Dedifferentiated amniotic fluid mesenchymal stem cell (primary cell): ENCODE data around the gene PRKCSH.
"Not testable (repeated sequence)": the region's sequence is repeated elsewhere in the genome, so short reads cannot be mapped to it uniquely, and the experiment has no call there.

ENCODE experiments used
- DNase-seq: peaks from one replicate; pipeline ENCODE4 v3.0.0-alpha.2; 2016; ENCODE audit errors: extremely low spot score

Gene PRKCSH

DNA sequence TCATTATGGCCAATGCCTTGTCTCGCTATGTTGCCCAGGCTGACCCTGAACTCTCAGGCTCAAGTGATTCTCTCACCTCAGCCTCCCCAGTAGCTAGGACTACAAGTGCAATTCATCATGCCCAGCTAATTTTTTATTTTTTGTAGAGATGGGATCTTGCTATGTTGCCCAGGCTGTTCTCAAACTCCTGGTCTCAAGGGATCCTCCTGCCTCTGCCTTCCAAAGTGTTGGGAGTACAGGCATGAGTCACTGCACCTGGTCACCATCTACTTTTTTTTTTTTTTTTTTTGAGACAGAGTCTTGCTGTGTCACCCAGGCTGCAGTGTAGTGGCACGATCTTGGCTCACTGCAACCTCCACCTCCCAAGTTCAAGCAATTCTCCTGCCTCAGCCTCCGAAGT, 39.9 kb downstream of the PRKCSH start:
- DNase-seq = not testable (repeated sequence)

DNA sequence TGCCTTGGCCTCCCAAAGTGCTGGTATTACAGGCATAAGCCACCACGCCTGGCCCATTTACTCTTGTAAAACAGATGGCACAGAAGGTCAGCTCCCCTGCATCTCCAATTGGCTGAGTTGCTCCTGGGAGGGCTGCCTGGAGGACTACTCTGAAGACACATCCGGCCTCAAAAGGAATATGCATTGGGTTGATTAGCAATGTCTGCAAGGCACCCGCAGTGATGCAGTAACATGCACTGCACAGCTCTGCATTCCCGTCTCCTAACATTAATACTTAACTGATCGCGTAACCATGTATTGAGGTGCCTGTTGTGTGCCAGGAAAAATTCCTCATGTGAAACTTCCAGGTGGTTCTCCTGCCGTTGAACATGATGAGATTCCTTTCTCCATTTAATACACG, 40.4 kb downstream of the PRKCSH start:
- no peak for DNase-seq

DNA sequence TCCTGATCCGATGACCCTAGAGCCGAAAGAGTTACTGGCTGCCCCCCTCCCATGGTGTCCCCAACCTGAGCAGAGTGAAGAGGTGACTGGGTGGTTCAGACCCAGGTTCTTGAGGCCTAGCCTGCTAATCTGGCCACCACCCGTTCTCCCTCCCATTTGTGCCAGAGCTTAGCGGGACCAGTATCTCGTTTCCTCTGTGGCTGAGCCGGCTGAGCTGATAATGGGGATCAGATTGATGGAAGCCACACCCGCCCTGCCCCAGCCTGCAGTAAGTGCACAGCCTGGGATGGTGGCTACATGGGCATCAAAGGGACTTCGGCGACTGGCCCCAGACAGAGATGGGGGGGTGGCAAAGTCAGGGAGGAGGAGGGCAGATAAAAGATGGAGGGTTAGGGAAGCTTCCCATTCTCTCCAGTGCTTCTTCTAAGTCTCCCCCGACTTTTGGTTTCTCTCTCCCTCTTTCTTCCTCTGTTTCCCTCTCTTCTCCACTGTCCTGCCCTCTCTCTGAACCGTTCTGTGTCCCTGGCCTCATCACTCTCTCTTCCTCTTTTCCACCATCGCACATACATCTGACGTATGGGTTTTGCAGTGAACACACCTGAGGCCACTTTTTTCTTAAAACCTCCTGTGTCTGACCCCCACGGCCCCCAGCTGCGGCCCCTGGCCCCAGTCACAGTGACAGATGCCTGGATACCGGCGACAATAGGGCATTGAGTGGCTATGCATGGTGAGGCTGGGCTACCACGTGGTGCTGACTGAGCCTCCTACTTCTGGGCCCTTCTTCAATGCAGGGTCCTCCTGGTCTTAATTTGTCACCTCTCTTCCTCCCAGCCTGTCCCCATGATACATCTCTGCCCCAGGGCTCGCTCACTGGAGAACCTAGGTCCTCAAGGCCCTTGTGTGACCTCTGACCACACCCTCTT, 43.0 kb downstream of the PRKCSH start:
- DNase-seq = no peak

DNA sequence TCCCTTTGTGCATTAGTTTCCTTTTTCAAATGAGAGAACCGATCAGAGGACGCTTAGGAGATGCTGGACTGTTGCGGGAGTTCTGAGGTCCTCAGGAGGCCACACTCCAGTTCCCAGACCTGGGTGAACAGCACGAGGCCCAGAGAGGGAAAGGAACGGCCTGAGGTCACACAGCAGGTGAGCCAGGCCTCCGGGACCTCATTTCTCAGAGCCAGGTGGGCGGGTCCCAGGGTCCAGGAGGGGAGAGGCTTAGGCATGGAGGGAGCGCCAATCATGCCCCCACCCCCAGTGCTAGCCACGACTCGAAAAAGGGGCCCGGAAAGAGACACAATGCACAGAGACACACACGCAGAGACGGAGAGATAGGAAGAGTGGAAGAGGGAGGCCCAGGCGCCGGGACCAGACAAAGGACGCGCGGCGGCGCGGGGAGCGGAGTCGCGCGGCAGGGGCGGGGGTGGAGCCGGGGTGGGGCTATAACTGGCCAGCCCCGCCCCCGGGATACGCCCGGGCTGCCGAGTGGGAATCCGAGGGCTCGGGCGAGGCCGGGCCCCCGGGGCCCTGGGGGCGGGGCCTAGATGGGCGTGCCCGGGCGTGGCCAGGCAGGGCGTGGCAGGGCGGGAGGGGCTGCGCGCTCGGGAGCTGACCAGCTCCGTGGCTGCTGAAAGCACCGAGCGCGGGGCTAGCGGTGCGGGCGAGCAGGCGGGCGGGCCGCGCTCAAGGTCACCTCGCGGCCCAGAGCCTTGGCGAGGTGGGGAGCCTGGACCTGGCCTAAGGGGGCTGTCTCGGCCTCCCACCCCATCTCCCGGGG, 43.9 kb downstream of the PRKCSH start:
- no peak for DNase-seq

- no peak for DNase-seq
These were observed 44.7 kb downstream of the PRKCSH start for GRCh38 chr19:11479898-11480714.

GRCh38 chr19:11480715-11481533, 45.5 kb downstream of the PRKCSH start, which contains the start of gene ELAVL3:
TSS of gene ELAVL3 (minus strand) at chr19:11481046. CDS start at chr19:11480608, 438 bp downstream.
- DNase-seq = no peak

GRCh38 chr19:11481534-11482383, 46.3 kb downstream of the PRKCSH start:
- DNase-seq = no peak

- peak; percentile 29 for DNase-seq
These were observed 47.1 kb downstream of the PRKCSH start for GRCh38 chr19:11482384-11483050.

- no peak for DNase-seq
These were observed 48.1 kb downstream of the PRKCSH start for GRCh38 chr19:11483366-11484111.

GRCh38 chr19:11485245-11485837, 49.9 kb downstream of the PRKCSH start:
- no peak for DNase-seq

DNA sequence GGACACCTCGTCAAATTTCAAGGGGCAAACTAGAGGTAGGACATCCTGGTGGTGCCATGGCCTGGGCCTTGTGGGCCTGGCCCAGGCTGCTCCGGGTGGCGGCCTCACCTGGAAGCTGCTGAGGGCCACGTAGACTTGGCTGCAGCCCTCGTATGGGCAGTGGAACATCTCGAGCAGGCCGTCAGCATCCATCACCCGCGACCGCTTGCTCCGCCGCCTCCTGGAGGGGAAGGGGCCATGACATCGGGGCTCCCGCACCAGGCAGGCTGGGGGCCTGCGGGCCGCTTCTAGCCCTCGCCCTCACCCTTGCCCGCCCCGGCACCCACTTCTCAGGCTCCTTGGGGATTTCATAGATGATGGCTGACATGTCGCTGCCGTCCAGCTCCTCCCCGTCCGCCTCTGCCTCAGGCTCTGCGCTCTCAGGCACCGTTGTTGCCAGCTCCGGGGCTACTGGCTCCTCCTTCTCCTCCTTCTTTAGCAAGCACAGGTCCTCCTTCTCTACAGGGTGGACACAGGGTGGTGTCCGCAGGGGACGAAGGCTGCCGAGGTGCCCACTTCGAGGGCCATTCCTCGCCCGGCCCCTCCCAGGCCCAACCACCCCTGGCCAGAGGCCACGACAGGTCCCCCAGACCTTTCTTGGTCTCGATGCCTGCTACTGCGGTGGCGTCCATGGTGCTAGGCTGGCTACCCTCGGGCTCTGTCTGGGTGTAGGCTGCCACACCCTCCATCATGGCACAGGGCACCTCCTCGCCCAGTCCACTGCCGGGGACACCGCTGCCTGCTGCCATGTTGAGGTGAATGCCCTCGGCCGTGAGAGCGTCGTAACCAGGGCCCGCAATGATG, 51.4 kb downstream of the PRKCSH start:
- no peak for DNase-seq

- no peak for DNase-seq
These were observed 53.9 kb downstream of the PRKCSH start for GRCh38 chr19:11489378-11489777.

DNA sequence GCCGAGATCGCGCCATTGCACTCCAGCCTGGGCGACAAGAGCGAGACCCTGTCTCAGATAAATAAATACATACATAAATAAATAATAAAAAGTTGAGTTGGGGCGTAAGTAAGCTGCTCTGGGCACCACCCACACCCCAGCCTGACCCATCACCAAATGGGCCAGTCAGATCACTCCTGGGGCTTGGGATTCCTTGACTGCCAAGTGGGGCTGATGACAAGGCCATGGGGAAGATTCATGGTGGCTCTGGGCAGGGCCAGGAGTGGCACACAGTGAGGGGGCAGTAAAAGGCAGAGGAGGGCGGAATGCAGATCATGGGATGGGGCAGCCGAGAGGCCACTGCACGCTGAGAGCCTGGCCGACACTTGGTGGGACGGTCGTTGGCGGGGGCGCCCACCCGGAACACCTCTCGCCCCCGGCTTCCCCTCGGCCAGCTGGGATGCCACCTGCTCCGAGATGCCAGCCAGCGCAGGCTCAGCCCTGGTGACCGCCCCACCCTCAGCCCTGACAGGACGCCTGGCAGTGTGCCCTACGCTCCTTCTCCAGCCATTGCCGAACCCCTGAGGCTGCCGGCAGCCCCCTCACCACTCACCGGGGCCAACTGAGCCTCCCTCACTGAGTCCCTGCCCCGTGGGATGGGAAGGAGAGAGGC, 59.3 kb downstream of the PRKCSH start:
- no peak for DNase-seq

- DNase-seq = no peak
These were observed 60.0 kb downstream of the PRKCSH start for GRCh38 chr19:11495481-11495880.

DNA sequence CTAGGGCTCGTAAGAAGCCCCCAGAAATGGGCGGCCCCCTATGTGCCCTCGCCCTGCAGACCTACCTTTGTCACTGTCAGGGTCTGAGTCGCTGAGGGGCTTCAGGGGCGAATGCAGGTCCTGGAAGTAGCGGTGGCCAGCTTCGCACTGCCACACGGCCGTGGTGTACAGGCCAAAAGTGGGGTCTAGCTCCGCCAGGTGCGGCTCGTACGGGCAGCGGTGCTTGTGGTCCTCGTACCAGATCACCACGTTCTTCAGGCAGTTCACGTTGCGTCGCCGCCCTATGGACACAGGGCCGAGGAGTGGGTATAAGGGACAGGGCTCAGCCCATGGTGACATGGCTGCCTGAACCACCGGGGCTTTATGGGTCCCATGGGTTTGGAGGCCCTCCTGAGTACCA, 60.5 kb downstream of the PRKCSH start:
- DNase-seq = no peak

- DNase-seq = peak; percentile 32
These were observed 61.1 kb downstream of the PRKCSH start for GRCh38 chr19:11496391-11497163.
